IMR-90 (cell line): ENCODE data around the gene EXPH5. TPM values are rescaled to one million over a fixed set of nuclear protein-coding genes. Genes with fewer than 3 reads are reported as not detected.

Experiments used
- ATAC-seq: fragments of 200-7000 bp; cut with Tn5 transposase; 2 replicates; pipeline ENCODE4 v1.9.1; 2020; ENCODE audit warnings: low read depth, mild to moderate bottlenecking, moderate library complexity
- BruUV-seq: library from RNA; stranded (reverse); fragments of 400-500 nt; replicated peaks from 2 replicates; lab custom pipeline; 2021; lab: Mats Ljungman, UMichigan
- CTCF ChIA-PET: fragments of 300-600 bp; formaldehyde crosslinking; extraction: SDS; loops from one replicate; lab custom pipeline; 2021; ENCODE audit warnings: antibody characterized with exemption; lab: Yijun Ruan, JAX
- POLR2A ChIA-PET: fragments of 300-600 bp; sonication (Branson Sonifier 250); formaldehyde crosslinking; loops from one replicate; lab custom pipeline; 2022; ENCODE audit warnings: antibody characterized with exemption; ENCODE audit not compliant: unreplicated experiment; lab: Charles Lee
- DNase-seq: peaks from one replicate; pipeline ENCODE4 v3.0.0; 2013
- H2AFZ ChIP-seq: replicated peaks from 2 replicates; pipeline ENCODE3; 2013; ENCODE audit warnings: low read length, mild to moderate bottlenecking; ENCODE audit not compliant: poor library complexity
- H2AK5ac ChIP-seq: 2 replicates; pipeline ENCODE4 v1.6.1; 2013; ENCODE audit warnings: low read depth, low read length, inconsistent platforms
- H2AK9ac ChIP-seq: replicated peaks from 2 replicates; pipeline ENCODE3; 2013; ENCODE audit warnings: mild to moderate bottlenecking, low read depth, low read length, moderate library complexity; ENCODE audit not compliant: poor library complexity
- H2BK120ac ChIP-seq: 2 replicates; pipeline ENCODE4 v1.6.1; 2013; ENCODE audit warnings: low read depth, low read length, inconsistent platforms
- H2BK15ac ChIP-seq: 3 replicates; pipeline ENCODE4 v1.6.1; 2013; ENCODE audit warnings: low read depth, low read length, inconsistent platforms
- H2BK20ac ChIP-seq: 2 replicates; pipeline ENCODE4 v1.6.1; 2013; ENCODE audit warnings: low read depth, mild to moderate bottlenecking, inconsistent platforms, low read length, moderate library complexity
- H2BK5ac ChIP-seq: 2 replicates; pipeline ENCODE4 v1.6.1; 2013; ENCODE audit warnings: mild to moderate bottlenecking, low read depth, low read length, inconsistent platforms; ENCODE audit not compliant: poor library complexity, severe bottlenecking
- H3K14ac ChIP-seq: replicated peaks from 2 replicates; pipeline ENCODE4 v1.6.1; 2013; ENCODE audit warnings: low read depth, low read length, inconsistent platforms
- H3K18ac ChIP-seq: 2 replicates; pipeline ENCODE4 v1.6.1; 2013; ENCODE audit warnings: low read depth, low read length, control low read depth
- H3K23ac ChIP-seq: 2 replicates; pipeline ENCODE4 v1.6.1; 2013; ENCODE audit warnings: low read depth, low read length, inconsistent platforms
- H3K27ac ChIP-seq: 2 replicates; pipeline ENCODE4 v1.5.1; 2013; ENCODE audit warnings: mild to moderate bottlenecking, control low read depth, low read length; ENCODE audit not compliant: insufficient read depth
- H3K27me3 ChIP-seq: 2 replicates; pipeline ENCODE4 v1.6.1; 2013; ENCODE audit warnings: low read length; ENCODE audit not compliant: control insufficient read depth, insufficient read depth
- H3K36me3 ChIP-seq: 2 replicates; pipeline ENCODE4 v1.6.1; 2013; ENCODE audit warnings: low read length, mixed read lengths; ENCODE audit not compliant: control insufficient read depth, insufficient read depth
- H3K4ac ChIP-seq: 2 replicates; pipeline ENCODE4 v1.6.1; 2013; ENCODE audit warnings: low read depth, low read length, inconsistent platforms
- H3K4me1 ChIP-seq: 2 replicates; pipeline ENCODE4 v1.6.1; 2013; ENCODE audit warnings: low read length, mixed read lengths; ENCODE audit not compliant: control insufficient read depth, insufficient read depth
- H3K4me2 ChIP-seq: 2 replicates; pipeline ENCODE4 v1.6.1; 2013; ENCODE audit warnings: low read depth, mild to moderate bottlenecking, control low read depth, low read length, moderate library complexity
- H3K4me3 ChIP-seq: 2 replicates; pipeline ENCODE4 v1.5.1; 2013; ENCODE audit warnings: low read depth, mild to moderate bottlenecking, control low read depth, low read length, moderate library complexity; ENCODE audit not compliant: insufficient read depth
- H3K56ac ChIP-seq: 2 replicates; pipeline ENCODE4 v1.6.1; 2013; ENCODE audit warnings: low read length, inconsistent platforms; ENCODE audit not compliant: insufficient read depth; ENCODE audit errors: extremely low read depth
- H3K79me1 ChIP-seq, 2 experiments: 2 replicates each; pipeline ENCODE4 v1.6.1; 2013; ENCODE audit warnings: low read length in 2 of 2, inconsistent platforms in 1 of 2, low read depth in 1 of 2
- H3K9ac ChIP-seq: 2 replicates; pipeline ENCODE4 v1.6.1; 2013; ENCODE audit warnings: low read depth, low read length, control low read depth
- H3K9me1 ChIP-seq: 2 replicates; pipeline ENCODE4 v1.6.1; 2013; ENCODE audit warnings: low read length, inconsistent platforms; ENCODE audit not compliant: insufficient read depth
- H3K9me3 ChIP-seq: 2 replicates; pipeline ENCODE4 v1.6.1; 2013; ENCODE audit warnings: low read length; ENCODE audit not compliant: control insufficient read depth, insufficient read depth
- H4K20me1 ChIP-seq: 2 replicates; pipeline ENCODE4 v1.6.1; 2013; ENCODE audit warnings: low read length, inconsistent platforms; ENCODE audit not compliant: insufficient read depth
- H4K5ac ChIP-seq: 2 replicates; pipeline ENCODE4 v1.6.1; 2013; ENCODE audit warnings: mild to moderate bottlenecking, low read depth, low read length, control low read depth
- H4K8ac ChIP-seq, 2 experiments: 2 replicates each; pipeline ENCODE4 v1.6.1; 2013; ENCODE audit warnings: low read depth in 2 of 2, low read length in 2 of 2, control low read depth in 1 of 2, inconsistent platforms in 1 of 2
- H4K91ac ChIP-seq: 2 replicates; pipeline ENCODE4 v1.6.1; 2013; ENCODE audit warnings: low read depth, low read length, inconsistent platforms; ENCODE audit not compliant: insufficient read depth
- FOS ChIP-seq: fragments of 150-350 bp; IDR thresholded peaks from 2 replicates; pipeline ENCODE4 v1.6.1; 2016; ENCODE audit warnings: low read depth, low read length
- MAZ ChIP-seq: IDR thresholded peaks from 2 replicates; pipeline ENCODE4 v1.6.1; 2012; ENCODE audit warnings: low read depth, mild to moderate bottlenecking, low read length, improper control_type of control experiment, moderate library complexity, borderline replicate concordance
- MXI1 ChIP-seq: IDR thresholded peaks from 2 replicates; pipeline ENCODE4 v1.6.1; 2012; ENCODE audit warnings: low read depth, mild to moderate bottlenecking, low read length, moderate library complexity, borderline replicate concordance
- NFE2L2 ChIP-seq: fragments of 150-350 bp; IDR thresholded peaks from 2 replicates; pipeline ENCODE4 v1.6.1; 2016; ENCODE audit warnings: low read depth, mild to moderate bottlenecking, low read length
- RCOR1 ChIP-seq: IDR thresholded peaks from 2 replicates; pipeline ENCODE4 v1.6.1; 2012; ENCODE audit warnings: mild to moderate bottlenecking, low read length, improper control_type of control experiment; ENCODE audit not compliant: insufficient replicate concordance
- RFX5 ChIP-seq: IDR thresholded peaks from 2 replicates; pipeline ENCODE4 v1.8.0; 2012; ENCODE audit warnings: low read depth, mild to moderate bottlenecking, low read length, moderate library complexity
- SMC3 ChIP-seq: fragments of 150-350 bp; IDR thresholded peaks from 2 replicates; pipeline ENCODE4 v1.6.1; 2016; ENCODE audit warnings: low read depth, mild to moderate bottlenecking, antibody characterized with exemption, low read length, moderate library complexity
- WGBS, 2 experiments: methylation state at CpG; one replicate each; pipeline versions ENCODE4 v1.1.5 to v1.1.7; 2013; ENCODE audit warnings: missing lambda C conversion rate in 2 of 2; ENCODE audit not compliant: insufficient read length in 1 of 2; ENCODE audit errors: extremely low coverage in 2 of 2; 5-methylcytosine and 5-hydroxymethylcytosine counted together
- dilution Hi-C: fragments of 300-500 bp; cut with HindIII; formaldehyde crosslinking; loops from one replicate; pipeline ENCODE4 v1.14.3; 2018; ENCODE audit warnings: low sequenced_read_pairs; ENCODE audit not compliant: unreplicated experiment
- in situ Hi-C: fragments of 300-500 bp; cut with MboI; formaldehyde crosslinking; loops from 3 replicates; pipeline ENCODE4 v1.14.3; 2019; ENCODE audit warnings: low sequenced_read_pairs, inconsistent platforms, mixed read lengths
- intact Hi-C: fragments of 100-400 bp; cut with micrococcal nuclease; formaldehyde crosslinking; loops from 2 replicates; pipeline ENCODE4 v1.10.0; 2022
- polyA plus RNA-seq, 3 experiments: library from polyadenylated mRNA; depleted of rRNA; stranded (reverse); fragments of >200 nt; gene quantifications; 2 replicates each; pipeline ENCODE4 v1.2.3, GENCODE V29; 2012; ENCODE audit warnings: low replicate concordance in 1 of 3
- total RNA-seq: library from RNA; depleted of rRNA; stranded (reverse); fragments of >200 nt; gene quantifications from 2 replicates; pipeline ENCODE4 v1.2.3, GENCODE V29; 2012
- TF ChIP-seq, protein P1 (sequence below): conservative IDR thresholded peaks from 2 replicates; pipeline ENCODE4 v1.5.1; 2012; ENCODE audit warnings: mild to moderate bottlenecking, low read depth, low read length, improper control_type of control experiment

The EXPH5 gene
- total and polyA plus RNA-seq, 2 of the 4 experiments (the other 2 are of a cell fraction), result 0.05 to 0.72 TPM

GRCh38 chr11:108559340-108559739 lies 34.2 kb downstream of the EXPH5 start:
- Histone ChIP-seq H3K27ac (peak overlapping the region; percentile 27; the same call in 1 of the 2 replicates), H4K91ac (no peak overlapping the region)

More at GRCh38 chr11:108559340-108559739, 34.2 kb downstream of the EXPH5 start:
- TF ChIP-seq MAZ (no peak), MXI1 (no peak), FOS (no peak), RFX5 (no peak), SMC3 (no peak), RCOR1 (no peak), NFE2L2 (no peak)
- TF ChIP-seq, protein P1, sequence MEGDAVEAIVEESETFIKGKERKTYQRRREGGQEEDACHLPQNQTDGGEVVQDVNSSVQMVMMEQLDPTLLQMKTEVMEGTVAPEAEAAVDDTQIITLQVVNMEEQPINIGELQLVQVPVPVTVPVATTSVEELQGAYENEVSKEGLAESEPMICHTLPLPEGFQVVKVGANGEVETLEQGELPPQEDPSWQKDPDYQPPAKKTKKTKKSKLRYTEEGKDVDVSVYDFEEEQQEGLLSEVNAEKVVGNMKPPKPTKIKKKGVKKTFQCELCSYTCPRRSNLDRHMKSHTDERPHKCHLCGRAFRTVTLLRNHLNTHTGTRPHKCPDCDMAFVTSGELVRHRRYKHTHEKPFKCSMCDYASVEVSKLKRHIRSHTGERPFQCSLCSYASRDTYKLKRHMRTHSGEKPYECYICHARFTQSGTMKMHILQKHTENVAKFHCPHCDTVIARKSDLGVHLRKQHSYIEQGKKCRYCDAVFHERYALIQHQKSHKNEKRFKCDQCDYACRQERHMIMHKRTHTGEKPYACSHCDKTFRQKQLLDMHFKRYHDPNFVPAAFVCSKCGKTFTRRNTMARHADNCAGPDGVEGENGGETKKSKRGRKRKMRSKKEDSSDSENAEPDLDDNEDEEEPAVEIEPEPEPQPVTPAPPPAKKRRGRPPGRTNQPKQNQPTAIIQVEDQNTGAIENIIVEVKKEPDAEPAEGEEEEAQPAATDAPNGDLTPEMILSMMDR, result no peak
- H3K9me3 ChIP-seq, result no peaks in the 10 kb centered on the region
- in situ Hi-C loops, result no loop called here
- ChIA-PET POLR2A (interaction anchor here (0.6 kb wide), 1 partner anchor 1518 kb away, joined by 3 read pairs; no protein-coding TSS in a partner anchor), CTCF (no interaction called here)
- no peak overlapping the region; the same call in 1 of the 2 replicates for H3K18ac ChIP-seq
- no peak overlapping the region for H4K8ac ChIP-seq
- BruUV-seq, result no TSS peak
- ATAC-seq, result peak; percentile 30
- H2BK5ac ChIP-seq, result peak overlapping the region; percentile 92
- H3K4ac ChIP-seq, result no peak overlapping the region
- no peaks in the 10 kb centered on the region for H3K79me1 ChIP-seq
- intact Hi-C loops, result no loop called here
- H3K9ac ChIP-seq, result no peak overlapping the region
- peaks cover 12% of the 10 kb centered on the region for H3K4me1 ChIP-seq
- peak overlapping the region; percentile 76 for H3K4me2 ChIP-seq
- no peaks in the 10 kb centered on the region for H3K27me3 ChIP-seq
- DNase-seq, result peak; percentile 76
- no peak overlapping the region for H3K4me3 ChIP-seq
- no peak overlapping the region for H2AK9ac ChIP-seq
- H4K20me1 ChIP-seq, result no peaks in the 10 kb centered on the region
- dilution Hi-C loops, result no loop called here
- H3K14ac ChIP-seq, result no peak overlapping the region
- H2BK120ac ChIP-seq, result no peak overlapping the region
- H3K56ac ChIP-seq, result no peak overlapping the region
- no peak overlapping the region for H2AK5ac ChIP-seq
- 0 out of 2 replicates have a peak overlapping the region, but pooled peaks have one; percentile 2 for H2BK20ac ChIP-seq
- H2BK15ac ChIP-seq, result no peak overlapping the region
- no peak overlapping the region for H3K23ac ChIP-seq
- 40% methylated on average over 1 of the region's 2 CpGs; no CpG with 5 or more reads in 1 of the 2 experiments for WGBS, 2 experiments
- H2AFZ ChIP-seq, result no peak overlapping the region
- H3K9me1 ChIP-seq, result peaks cover 6% of the 10 kb centered on the region
- no peak overlapping the region for H4K5ac ChIP-seq
- no peaks in the 10 kb centered on the region for H3K36me3 ChIP-seq
